Camera-type eye (tissue), 1 donor: ENCODE measurements around the gene CD2. TPM values are rescaled to one million over a fixed set of nuclear protein-coding genes. Genes with fewer than 3 reads are reported as not detected.

Source experiments
- total RNA-seq: library from RNA; depleted of rRNA; stranded (reverse); fragments of >200 nt; gene quantifications from one replicate; pipeline ENCODE4 v1.2.3, GENCODE V29; 2014

Gene CD2
- not detected for total RNA-seq

DNA sequence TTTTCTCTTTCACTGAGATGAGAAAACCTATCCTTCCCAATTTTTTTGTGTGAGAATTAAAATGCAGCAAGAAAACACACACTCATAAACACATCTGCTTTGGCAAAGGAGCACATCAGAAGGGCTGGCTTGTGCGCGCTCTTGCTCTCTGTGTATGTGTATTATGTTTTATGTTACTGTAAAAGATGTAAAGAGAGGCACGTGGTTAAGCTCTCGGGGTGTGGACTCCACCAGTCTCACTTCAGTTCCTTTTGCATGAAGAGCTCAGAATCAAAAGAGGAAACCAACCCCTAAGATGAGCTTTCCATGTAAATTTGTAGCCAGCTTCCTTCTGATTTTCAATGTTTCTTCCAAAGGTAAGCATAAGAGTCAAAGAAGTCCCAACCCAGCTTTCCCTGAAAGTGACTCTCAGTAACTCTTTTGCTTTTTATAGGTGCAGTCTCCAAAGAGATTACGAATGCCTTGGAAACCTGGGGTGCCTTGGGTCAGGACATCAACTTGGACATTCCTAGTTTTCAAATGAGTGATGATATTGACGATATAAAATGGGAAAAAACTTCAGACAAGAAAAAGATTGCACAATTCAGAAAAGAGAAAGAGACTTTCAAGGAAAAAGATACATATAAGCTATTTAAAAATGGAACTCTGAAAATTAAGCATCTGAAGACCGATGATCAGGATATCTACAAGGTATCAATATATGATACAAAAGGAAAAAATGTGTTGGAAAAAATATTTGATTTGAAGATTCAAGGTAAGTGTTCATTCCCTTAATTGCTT lies at the start of gene CD2:
Gene CD2, plus strand, starts transcription at position 233 of the 780 bp plus-strand sequence. Its CDS starts 63 bp downstream, at position 296.

Other genes with a start within 250 kb of the CD2 start
- gene CD58, start 183.4 kb upstream of the CD2 start, total RNA-seq, result 15.3 TPM
- 50.4 TPM for gene IGSF3, start 86.7 kb upstream of the CD2 start, total RNA-seq
- 75.4 TPM for gene PTGFRN, start 155.5 kb downstream of the CD2 start, total RNA-seq
- gene CD101, start 247.3 kb downstream of the CD2 start, total RNA-seq, result 1.5 TPM